A549 (cell line): Measurements from ENCODE around the gene PBRM1. TPM values are rescaled to one million over a fixed set of nuclear protein-coding genes. Genes with fewer than 3 reads are reported as not detected.

ENCODE experiments used
- ATAC-seq, 2 experiments: fragments of 200-7000 bp in 1 of 2; fragments of >200 bp in 1 of 2; cut with Nextera tagmentation in 1 of 2; cut with Tn5 transposase in 1 of 2; 3 replicates each; pipeline versions ENCODE4 v1.8.0 to v1.9.1; 2018 to 2020; ENCODE audit warnings: mild to moderate bottlenecking in 1 of 2, moderate library complexity in 1 of 2
- CTCF ChIA-PET: fragments of 300-600 bp; sonication (Branson Sonifier 250); formaldehyde crosslinking; extraction: SDS; loops from one replicate; lab custom pipeline; 2021; ENCODE audit warnings: antibody characterized with exemption, inconsistent platforms; lab: Yijun Ruan, JAX
- POLR2A ChIA-PET: fragments of 350-600 bp; formaldehyde crosslinking; extraction: SDS; loops from one replicate; lab custom pipeline; 2021; ENCODE audit warnings: antibody characterized with exemption, inconsistent platforms; lab: Yijun Ruan, JAX
- DNase-seq, 2 experiments: peaks; one replicate each; pipeline versions ENCODE4 v3.0.0 to v3.0.0-alpha.2; 2011 to 2016; ENCODE audit warnings: low read depth in 1 of 2, low spot score in 1 of 2
- FAIRE-seq: peaks from 2 replicates; lab custom pipeline; 2011; peaks lifted over from hg19 to GRCh38; lab: Jason Lieb, UNC
- H3K27ac ChIP-seq, 2 experiments: fragments of >200 bp; sonication (Bioruptor Twin); formaldehyde crosslinking; 3 replicates each; pipeline ENCODE4 v1.5.1; 2016 to 2017
- H3K4me1 ChIP-seq: fragments of >200 bp; sonication (Bioruptor Twin); formaldehyde crosslinking; 3 replicates; pipeline ENCODE4 v1.6.1; 2016
- H3K4me2 ChIP-seq: fragments of >200 bp; sonication (Bioruptor Twin); formaldehyde crosslinking; 3 replicates; pipeline ENCODE4 v1.6.1; 2016
- H3K4me3 ChIP-seq: fragments of >200 bp; sonication (Bioruptor Twin); formaldehyde crosslinking; 3 replicates; pipeline ENCODE4 v1.5.1; 2016
- H3K9me3 ChIP-seq: fragments of >200 bp; sonication (Bioruptor Twin); formaldehyde crosslinking; 3 replicates; pipeline ENCODE4 v1.6.1; 2016
- ATOH8 ChIP-seq: fragments of 250-450 bp; sonication (Bioruptor Pico); IDR thresholded peaks from 2 replicates; pipeline ENCODE4 v1.5.0; 2020; ENCODE audit warnings: low read depth, mild to moderate bottlenecking, moderate library complexity
- CBX2 ChIP-seq: fragments of 200-600 bp; sonication (generic); IDR thresholded peaks from 2 replicates; pipeline ENCODE4 v1.6.1; 2016; ENCODE audit warnings: low read depth, mild to moderate bottlenecking, borderline replicate concordance
- CHD4 ChIP-seq: fragments of 200-600 bp; sonication (generic); IDR thresholded peaks from 2 replicates; pipeline ENCODE4 v1.6.1; 2016; ENCODE audit warnings: antibody characterized with exemption, mild to moderate bottlenecking, borderline replicate concordance
- EHF ChIP-seq: fragments of 250-450 bp; sonication (Bioruptor Pico); IDR thresholded peaks from 2 replicates; pipeline ENCODE4 v1.5.0; 2020; ENCODE audit warnings: mild to moderate bottlenecking
- ELK1 ChIP-seq: fragments of 150-350 bp; IDR thresholded peaks from 2 replicates; pipeline ENCODE4 v1.6.1; 2014; ENCODE audit warnings: low read depth, mild to moderate bottlenecking, low read length
- ESRRA ChIP-seq: fragments of 150-350 bp; IDR thresholded peaks from 2 replicates; pipeline ENCODE4 v1.6.1; 2014; ENCODE audit warnings: mild to moderate bottlenecking, low read length, borderline replicate concordance
- FOSB ChIP-seq: fragments of 250-450 bp; sonication (Bioruptor Pico); IDR thresholded peaks from 2 replicates; pipeline ENCODE4 v1.5.0; 2020; ENCODE audit warnings: mild to moderate bottlenecking, moderate library complexity
- GATA3 ChIP-seq: IDR thresholded peaks from 2 replicates; pipeline ENCODE4 v1.6.1; 2012; ENCODE audit warnings: borderline replicate concordance
- HOXA7 ChIP-seq: fragments of 250-450 bp; sonication (Bioruptor Pico); IDR thresholded peaks from 2 replicates; pipeline ENCODE4 v1.5.0; 2020; ENCODE audit warnings: mild to moderate bottlenecking, moderate library complexity
- JUN ChIP-seq, 2 experiments: fragments of >200 bp; sonication (Bioruptor Twin); formaldehyde crosslinking; IDR thresholded peaks; 2 replicates in 1 of 2; 3 replicates in 1 of 2; pipeline ENCODE4 v1.6.1; 2016 to 2017
- JUNB ChIP-seq: fragments of >200 bp; sonication (Bioruptor Twin); formaldehyde crosslinking; IDR thresholded peaks from 2 replicates; pipeline ENCODE4 v1.6.1; 2016
- NR3C1 ChIP-seq: fragments of >200 bp; sonication (Bioruptor Twin); formaldehyde crosslinking; IDR thresholded peaks from 3 replicates; pipeline ENCODE4 v1.6.1; 2017
- PBX3 ChIP-seq: IDR thresholded peaks from 2 replicates; pipeline ENCODE4 v1.6.1; 2012
- POLR2A ChIP-seq: IDR thresholded peaks from 2 replicates; pipeline ENCODE4 v1.6.1; 2012; ENCODE audit warnings: mild to moderate bottlenecking, low read length
- POLR2AphosphoS2 ChIP-seq: conservative IDR thresholded peaks from 2 replicates; pipeline ENCODE4 v1.6.1; 2012; ENCODE audit warnings: low read length, improper control_type of control experiment, inconsistent platforms
- RARB ChIP-seq: fragments of 250-450 bp; sonication (Bioruptor Pico); IDR thresholded peaks from 2 replicates; pipeline ENCODE4 v1.8.0; 2021; ENCODE audit warnings: mild to moderate bottlenecking, moderate library complexity
- RCOR1 ChIP-seq: fragments of 150-350 bp; IDR thresholded peaks from 2 replicates; pipeline ENCODE4 v1.6.1; 2014; ENCODE audit warnings: antibody characterized with exemption, low read length, low read depth
- RFX5 ChIP-seq: fragments of 450-650 bp; IDR thresholded peaks from 2 replicates; pipeline ENCODE4 v1.7.1; 2014; ENCODE audit warnings: antibody characterized with exemption, mild to moderate bottlenecking, moderate library complexity
- RNF2 ChIP-seq: fragments of 200-600 bp; sonication (generic); IDR thresholded peaks from 2 replicates; pipeline ENCODE4 v1.6.1; 2016; ENCODE audit warnings: low read depth, mild to moderate bottlenecking, antibody characterized with exemption, moderate library complexity, borderline replicate concordance
- SMC3 ChIP-seq: fragments of >200 bp; sonication (Bioruptor Twin); formaldehyde crosslinking; IDR thresholded peaks from 3 replicates; pipeline ENCODE4 v1.6.1; 2018; ENCODE audit warnings: inconsistent platforms
- SREBF2 ChIP-seq: fragments of 450-650 bp; IDR thresholded peaks from 2 replicates; pipeline ENCODE4 v1.6.1; 2014; ENCODE audit warnings: mild to moderate bottlenecking, moderate library complexity
- TFCP2L1 ChIP-seq: fragments of 250-450 bp; sonication (Bioruptor Pico); IDR thresholded peaks from 2 replicates; pipeline ENCODE4 v1.5.0; 2021; ENCODE audit warnings: mild to moderate bottlenecking
- ZC3H11A ChIP-seq: fragments of 450-650 bp; IDR thresholded peaks from 2 replicates; pipeline ENCODE4 v1.6.1; 2014; ENCODE audit warnings: antibody characterized with exemption, mild to moderate bottlenecking
- ZSCAN20 ChIP-seq: fragments of 250-450 bp; sonication (Bioruptor Pico); IDR thresholded peaks from 2 replicates; pipeline ENCODE4 v1.8.0; 2022; ENCODE audit warnings: mild to moderate bottlenecking, moderate library complexity
- WGBS: methylation state at CpG from one replicate; pipeline ENCODE4 v1.1.6; 2017; ENCODE audit errors: missing lambda C conversion rate; 5-methylcytosine and 5-hydroxymethylcytosine counted together
- polyA plus RNA-seq, 4 experiments: library from polyadenylated mRNA; depleted of rRNA in 3 of 4; stranded (reverse); fragments of >200 nt; fragmentation: RNase III in 1 of 4; extraction: RNeasy Plus Mini Kit Qiagen cat#74134 plus additional on column Dnase treatment in 1 of 4; gene quantifications; 2 replicates in 3 of 4; 3 replicates in 1 of 4; pipeline ENCODE4 v1.2.3, GENCODE V29; 2011 to 2017

PBRM1 gene
- polyA plus RNA-seq, 2 of the 4 experiments (the other 2 are of a cell fraction) = 15.0 to 21.6 TPM

GRCh38 chr3:52723935-52724334 is 38.2 kb upstream of the PBRM1 start:
- Histone ChIP-seq H3K4me1 (no peaks in the 10 kb centered on the region), H3K9me3 (no peaks in the 10 kb centered on the region), H3K4me2 (no peak overlapping the region), H3K4me3 (no peak overlapping the region), H3K27ac (no peak overlapping the region)
- CTCF ChIA-PET = no interaction called here
- 95% methylated on average over 5 of the region's 5 CpGs for WGBS
- POLR2A ChIA-PET = no interaction called here
- DNase-seq (no peak), FAIRE-seq (no peak), ATAC-seq (no peak)
- TF ChIP-seq ZSCAN20 (CRISPR knock-in tag) (no peak), RARB (CRISPR knock-in tag) (no peak), RFX5 (no peak), TFCP2L1 (no peak), EHF (no peak)

GRCh38 chr3:52722491-52722890 is 36.8 kb upstream of the PBRM1 start:
- POLR2A ChIA-PET = no interaction called here

GRCh38 chr3:52721730-52722008 is 36.0 kb upstream of the PBRM1 start:
- CTCF ChIA-PET = no interaction called here
- TF ChIP-seq RNF2 (no peak), JUNB (no peak), HOXA7 (no peak), GATA3 (no peak), RCOR1 (no peak), FOSB (CRISPR knock-in tag) (no peak), SMC3 (no peak), NR3C1 (no peak), CHD4 (no peak), ESRRA (no peak), CBX2 (no peak), PBX3 (no peak), POLR2A (no peak), JUN (IDR thresholded peaks at IDR 0.05) (no peak), ZC3H11A (no peak)
- POLR2A ChIA-PET = no interaction called here
- H3K4me1 ChIP-seq = no peaks in the 10 kb centered on the region
- FAIRE-seq (no peak), ATAC-seq (no peak), DNase-seq (no peak)
- no peak overlapping the region for H3K4me3 ChIP-seq
- 100% methylated on average over 1 of the region's 1 CpG for WGBS
- H3K27ac ChIP-seq = no peak overlapping the region
- H3K9me3 ChIP-seq = no peaks in the 10 kb centered on the region
- H3K4me2 ChIP-seq = no peak overlapping the region

More at GRCh38 chr3:52722491-52722890, 36.8 kb upstream of the PBRM1 start:
- TF ChIP-seq PBX3 (no peak), ELK1 (no peak), POLR2AphosphoS2 (no peak), ATOH8 (CRISPR knock-in tag) (no peak), FOSB (CRISPR knock-in tag) (no peak), RNF2 (no peak), RFX5 (no peak), HOXA7 (no peak), SREBF2 (no peak)
- no peak overlapping the region for H3K4me2 ChIP-seq
- no peaks in the 10 kb centered on the region for H3K9me3 ChIP-seq
- WGBS = 93% methylated on average over 7 of the region's 7 CpGs
- FAIRE-seq (no peak), DNase-seq (no peak), ATAC-seq (no peak)
- CTCF ChIA-PET = no interaction called here
- H3K27ac ChIP-seq = no peak overlapping the region
- no peak overlapping the region for H3K4me3 ChIP-seq
- H3K4me1 ChIP-seq = no peaks in the 10 kb centered on the region
